SK-N-SH (cell line): ENCODE results near the gene EIPR1. TPM values are rescaled to one million over a fixed set of nuclear protein-coding genes. Genes with fewer than 3 reads are reported as not detected.

Experiments
- CTCF ChIA-PET: fragments of 300-600, 350-600 bp; formaldehyde crosslinking; extraction: SDS; loops from one replicate; lab custom pipeline; 2021; lab: Yijun Ruan, JAX
- POLR2A ChIA-PET: fragments of 350-600 bp; sonication (Branson Sonifier 250); formaldehyde crosslinking; extraction: SDS; loops from one replicate; lab custom pipeline; 2020; ENCODE audit warnings: antibody characterized with exemption, inconsistent platforms; lab: Yijun Ruan, JAX
- DNase-seq: peaks from one replicate; pipeline ENCODE4 v3.0.0; 2012
- H2AFZ ChIP-seq: fragments of 200-600 bp; sonication (generic); 2 replicates; pipeline ENCODE4 v1.8.1; 2016; ENCODE audit warnings: antibody characterized with exemption, mild to moderate bottlenecking, low read depth
- H3F3A ChIP-seq: fragments of 200-600 bp; sonication (generic); replicated peaks from 2 replicates; pipeline ENCODE3; 2016; ENCODE audit warnings: antibody characterized with exemption, mild to moderate bottlenecking; ENCODE audit not compliant: insufficient read depth
- H3K27ac ChIP-seq, 2 experiments: fragments of 200-500 bp in 1 of 2; fragments of 200-600 bp in 1 of 2; sonication (Bioruptor generic) in 1 of 2; sonication (generic), shearing (Covaris generic) in 1 of 2; 2 replicates each; pipeline versions ENCODE4 v1.5.1 to v1.6.1; 2014 to 2016; ENCODE audit warnings: low read depth in 2 of 2, inconsistent platforms in 1 of 2, low read length in 1 of 2, mild to moderate bottlenecking in 1 of 2, mixed read lengths in 1 of 2
- H3K27me3 ChIP-seq: fragments of 200-600 bp; sonication (generic), shearing (Covaris generic); 2 replicates; pipeline ENCODE4 v1.6.1; 2016; ENCODE audit warnings: mixed run types; ENCODE audit not compliant: insufficient read depth
- H3K36me3 ChIP-seq, 2 experiments: fragments of 200-500 bp in 1 of 2; fragments of 200-600 bp in 1 of 2; sonication (Bioruptor generic) in 1 of 2; sonication (generic) in 1 of 2; replicated peaks in 1 of 2; 2 replicates each; pipeline versions ENCODE3 to v1.5.1; 2014 to 2016; ENCODE audit warnings: low read length in 1 of 2, mild to moderate bottlenecking in 1 of 2; ENCODE audit not compliant: insufficient read depth in 2 of 2, control insufficient read depth in 1 of 2
- H3K4me1 ChIP-seq, 2 experiments: fragments of 200-500 bp in 1 of 2; fragments of 200-600 bp in 1 of 2; sonication (Bioruptor generic) in 1 of 2; sonication (generic), shearing (Covaris generic) in 1 of 2; 2 replicates each; pipeline versions ENCODE4 v1.5.1 to v1.6.1; 2014 to 2016; ENCODE audit warnings: low read depth in 1 of 2, low read length in 1 of 2, mixed run types in 1 of 2; ENCODE audit not compliant: insufficient read depth in 2 of 2, control insufficient read depth in 1 of 2
- H3K4me2 ChIP-seq: fragments of 200-600 bp; sonication (generic), shearing (Covaris generic); 2 replicates; pipeline ENCODE4 v1.6.1; 2017; ENCODE audit warnings: mixed run types
- H3K4me3 ChIP-seq, 2 experiments: fragments of 200-500 bp in 1 of 2; fragments of 200-600 bp in 1 of 2; sonication (Bioruptor generic) in 1 of 2; sonication (generic), shearing (Covaris generic) in 1 of 2; 2 replicates each; pipeline versions ENCODE4 v1.5.1 to v1.8.1; 2014 to 2016; ENCODE audit warnings: low read depth in 2 of 2, inconsistent platforms in 1 of 2, low read length in 1 of 2, mild to moderate bottlenecking in 1 of 2, mixed read lengths in 1 of 2, moderate library complexity in 1 of 2
- H3K79me2 ChIP-seq: fragments of 200-600 bp; sonication (generic); 2 replicates; pipeline ENCODE4 v1.8.1; 2017; ENCODE audit warnings: mild to moderate bottlenecking; ENCODE audit not compliant: insufficient read depth
- H3K9ac ChIP-seq: fragments of 200-600 bp; sonication (generic); 2 replicates; pipeline ENCODE4 v1.6.1; 2017; ENCODE audit warnings: mixed run types
- H3K9me2 ChIP-seq: fragments of 200-600 bp; sonication (generic); 2 replicates; pipeline ENCODE4 v1.6.1; 2017; ENCODE audit warnings: mixed run types
- H3K9me3 ChIP-seq: fragments of 200-600 bp; sonication (generic); 2 replicates; pipeline ENCODE4 v1.6.1; 2017; ENCODE audit warnings: mixed run types, mild to moderate bottlenecking, moderate library complexity
- H4K20me1 ChIP-seq: fragments of 200-600 bp; sonication (generic); 2 replicates; pipeline ENCODE4 v1.6.1; 2017; ENCODE audit warnings: mild to moderate bottlenecking, mixed run types; ENCODE audit not compliant: insufficient read depth
- CHD2 ChIP-seq: fragments of 150-350 bp; IDR thresholded peaks from 2 replicates; pipeline ENCODE4 v1.6.1; 2018; ENCODE audit warnings: low read length; ENCODE audit not compliant: partially characterized antibody
- EP300 ChIP-seq, 2 experiments: IDR thresholded peaks; 2 replicates each; pipeline versions ENCODE4 v1.4.0 to v1.6.1; 2012; ENCODE audit warnings: borderline replicate concordance in 1 of 2, low read depth in 1 of 2, low read length in 1 of 2
- EZH2phosphoT487 ChIP-seq: fragments of 200-600 bp; sonication (generic); IDR thresholded peaks from 2 replicates; pipeline ENCODE4 v1.6.1; 2017; ENCODE audit warnings: low read depth, mixed run types, mild to moderate bottlenecking, antibody characterized with exemption, moderate library complexity, borderline replicate concordance
- FOXJ3 ChIP-seq: sonication (generic); formaldehyde crosslinking; IDR thresholded peaks from 2 replicates; pipeline ENCODE4 v1.5.1; 2020; ENCODE audit warnings: mild to moderate bottlenecking, missing genetic modification reagents
- FOXM1 ChIP-seq: IDR thresholded peaks from 2 replicates; pipeline ENCODE4 v1.4.0; 2012; ENCODE audit warnings: low read depth, mild to moderate bottlenecking
- GABPA ChIP-seq: IDR thresholded peaks from 2 replicates; pipeline ENCODE4 v1.4.0; 2012; ENCODE audit warnings: low read depth, mild to moderate bottlenecking
- MEF2A ChIP-seq: IDR thresholded peaks from 2 replicates; pipeline ENCODE4 v1.4.0; 2012; ENCODE audit warnings: low read depth, borderline replicate concordance
- MXI1 ChIP-seq: IDR thresholded peaks from 2 replicates; pipeline ENCODE4 v1.6.1; 2012; ENCODE audit warnings: mild to moderate bottlenecking, low read depth, low read length, improper control_type of control experiment
- POLR2AphosphoS5 ChIP-seq: IDR thresholded peaks from 2 replicates; pipeline ENCODE4 v1.6.1; 2012; ENCODE audit warnings: low read depth, low read length
- RAD21 ChIP-seq: IDR thresholded peaks from 2 replicates; pipeline ENCODE4 v1.6.1; 2012; ENCODE audit warnings: mild to moderate bottlenecking, low read length
- TCF12 ChIP-seq: IDR thresholded peaks from 2 replicates; pipeline ENCODE4 v1.4.0; 2012
- USF2 ChIP-seq: fragments of 150-350 bp; IDR thresholded peaks from 2 replicates; pipeline ENCODE4 v1.6.1; 2017; ENCODE audit warnings: antibody characterized with exemption, low read length, low read depth, borderline replicate concordance
- WGBS: methylation state at CpG from one replicate; pipeline ENCODE4 v1.1.6; 2017; ENCODE audit warnings: low lambda C conversion rate; 5-methylcytosine and 5-hydroxymethylcytosine counted together
- polyA plus RNA-seq, 3 experiments: library from polyadenylated mRNA; depleted of rRNA; stranded (reverse); fragments of >200 nt; gene quantifications; 2 replicates each; pipeline ENCODE4 v1.2.3, GENCODE V29; 2012
- TF ChIP-seq, protein P1 (sequence below): IDR thresholded peaks from 2 replicates; pipeline ENCODE4 v1.4.0; 2012; ENCODE audit warnings: low read depth

EIPR1 gene
- polyA plus RNA-seq, 1 of the 3 experiments (the other 2 are of a cell fraction) = 85.9 TPM

GRCh38 chr2:3194828-3195227 is 182.8 kb downstream of the EIPR1 start (continued):
- TF ChIP-seq, protein P1, sequence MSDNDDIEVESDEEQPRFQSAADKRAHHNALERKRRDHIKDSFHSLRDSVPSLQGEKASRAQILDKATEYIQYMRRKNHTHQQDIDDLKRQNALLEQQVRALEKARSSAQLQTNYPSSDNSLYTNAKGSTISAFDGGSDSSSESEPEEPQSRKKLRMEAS = no peak
- TF ChIP-seq MEF2A (no peak), CHD2 (no peak)

GRCh38 chr2:3193443-3194330 is 183.9 kb downstream of the EIPR1 start:
- no peaks in the 10 kb centered on the region for H4K20me1 ChIP-seq
- peak in 1 of 2 experiments; percentile 45; a peak in 1 of 4 replicates for TF ChIP-seq EP300 (IDR thresholded peaks at IDR 0.05; ENCODE audit: borderline replicate concordance in 1 of 2, low read depth in 1 of 2, low read length in 1 of 2)
- no peak for TF ChIP-seq MEF2A
- TF ChIP-seq POLR2AphosphoS5 = no peak
- TF ChIP-seq USF2 = no peak
- TF ChIP-seq GABPA = no peak
- TF ChIP-seq MXI1 = no peak
- no peak for TF ChIP-seq FOXJ3 (CRISPR knock-in tag)
- no peak for TF ChIP-seq EZH2phosphoT487
- TF ChIP-seq TCF12 = no peak
- TF ChIP-seq RAD21 = peak; percentile 15; the same call in 1 of the 2 replicates
- ChIA-PET CTCF (interaction anchor here (0.6 to 1.6 kb wide), 8 partner anchors 10 to 349 kb away, joined by 3 to 8 read pairs (median 3); no protein-coding TSS in a partner anchor), POLR2A (interaction anchor here (1.8 kb wide), 1 partner anchor 66 kb away, joined by 5 read pairs; no protein-coding TSS in a partner anchor)
- peaks cover 3 to 76% of the 10 kb centered on the region in 2 experiments for H3K36me3 ChIP-seq
- no peak overlapping the region for H3K4me2 ChIP-seq
- peak; percentile 70 for DNase-seq
- no peak overlapping the region for H3K9ac ChIP-seq
- no peaks in the 10 kb centered on the region for H3K9me3 ChIP-seq
- H3K27ac ChIP-seq = peak overlapping the region in 1 of 2 experiments; percentile 88; a peak in 2 of 4 replicates
- H3K79me2 ChIP-seq = no peaks in the 10 kb centered on the region
- no peaks in the 10 kb centered on the region for H3K27me3 ChIP-seq
- peaks cover 0 to 52% of the 10 kb centered on the region in 2 experiments; a peak in 2 of 4 replicates for H3K4me1 ChIP-seq
- H3K9me2 ChIP-seq = no peaks in the 10 kb centered on the region
- H3K4me3 ChIP-seq = no peak overlapping the region
- H2AFZ ChIP-seq = no peak overlapping the region
- H3F3A ChIP-seq = no peaks in the 10 kb centered on the region
- 86% methylated on average over 20 of the region's 20 CpGs for WGBS

GRCh38 chr2:3192920-3193319 is 184.7 kb downstream of the EIPR1 start:
- peaks cover 0 to 47% of the 10 kb centered on the region in 2 experiments; a peak in 2 of 4 replicates for H3K4me1 ChIP-seq
- no peak overlapping the region for H3K4me3 ChIP-seq
- no peaks in the 10 kb centered on the region for H3K9me2 ChIP-seq
- peak; percentile 67 for DNase-seq
- ChIA-PET CTCF (interaction anchor here (0.8 to 1.6 kb wide), 7 partner anchors 14 to 348 kb away, joined by 3 to 8 read pairs (median 3); no protein-coding TSS in a partner anchor), POLR2A (interaction anchor here (1.8 kb wide), 1 partner anchor 65 kb away, joined by 5 read pairs; no protein-coding TSS in a partner anchor)
- no peak overlapping the region for H2AFZ ChIP-seq
- no peaks in the 10 kb centered on the region for H3K79me2 ChIP-seq
- H3K9me3 ChIP-seq = no peaks in the 10 kb centered on the region
- H4K20me1 ChIP-seq = no peaks in the 10 kb centered on the region
- H3K4me2 ChIP-seq = no peak overlapping the region
- H3K36me3 ChIP-seq = peaks cover 3 to 83% of the 10 kb centered on the region in 2 experiments
- peak overlapping the region in 1 of 2 experiments; percentile 88; a peak in 2 of 4 replicates for H3K27ac ChIP-seq
- H3K27me3 ChIP-seq = no peaks in the 10 kb centered on the region
- H3F3A ChIP-seq = no peaks in the 10 kb centered on the region
- H3K9ac ChIP-seq = no peak overlapping the region
- no peak for TF ChIP-seq FOXM1
- TF ChIP-seq CHD2 = no peak
- TF ChIP-seq RAD21 = peak; percentile 43
- WGBS = 84% methylated on average over 7 of the region's 7 CpGs
